HepG2 (cell line): Measurements from ENCODE around the gene INTS1. TPM values are rescaled to one million over a fixed set of nuclear protein-coding genes. Genes with fewer than 3 reads are reported as not detected.

Experiments
- AKAP8 ChIP-seq: sonication (generic); formaldehyde crosslinking; IDR thresholded peaks from 2 replicates; pipeline ENCODE4 v1.5.1; 2020; ENCODE audit warnings: mild to moderate bottlenecking, missing genetic modification reagents
- ELF3 ChIP-seq: IDR thresholded peaks from 2 replicates; pipeline ENCODE4 v1.6.1; 2016; ENCODE audit warnings: missing genetic modification reagents, missing compliant biosample characterization
- MAZ ChIP-seq, 2 experiments: sonication (generic) in 1 of 2; formaldehyde crosslinking in 1 of 2; IDR thresholded peaks; 2 replicates each; pipeline versions ENCODE4 v1.5.0 to v1.6.1; 2012 to 2020; ENCODE audit warnings: low read depth in 2 of 2, mild to moderate bottlenecking in 2 of 2, borderline replicate concordance in 1 of 2, improper control_type of control experiment in 1 of 2, low read length in 1 of 2, missing genetic modification reagents in 1 of 2, moderate library complexity in 1 of 2
- MED8 ChIP-seq: sonication (generic); formaldehyde crosslinking; IDR thresholded peaks from 2 replicates; pipeline ENCODE4 v1.8.1; 2023; ENCODE audit warnings: mild to moderate bottlenecking, missing genetic modification reagents; ENCODE audit not compliant: insufficient replicate concordance
- MTF2 ChIP-seq: sonication (generic); formaldehyde crosslinking; IDR thresholded peaks from 2 replicates; pipeline ENCODE4 v1.5.0; 2020; ENCODE audit warnings: missing genetic modification reagents, borderline replicate concordance
- NFIC ChIP-seq: IDR thresholded peaks from 2 replicates; pipeline ENCODE4 v1.6.1; 2012; ENCODE audit warnings: mild to moderate bottlenecking, low read length, inconsistent platforms
- PAF1 ChIP-seq: IDR thresholded peaks from 2 replicates; pipeline ENCODE4 v1.6.1; 2016; ENCODE audit warnings: missing genetic modification reagents, missing compliant biosample characterization
- TBX3 ChIP-seq: fragments of 450-650 bp; IDR thresholded peaks from 2 replicates; pipeline ENCODE4 v1.6.1; 2017; ENCODE audit warnings: antibody characterized with exemption, mild to moderate bottlenecking, inconsistent platforms, borderline replicate concordance
- TCF12 ChIP-seq, 2 experiments: fragments of 450-650 bp in 1 of 2; sonication (generic) in 1 of 2; formaldehyde crosslinking in 1 of 2; IDR thresholded peaks; 2 replicates each; pipeline versions ENCODE4 v1.6.1 to v1.8.0; 2017 to 2022; ENCODE audit warnings: antibody characterized with exemption in 1 of 2, mild to moderate bottlenecking in 1 of 2, missing genetic modification reagents in 1 of 2, moderate library complexity in 1 of 2
- TCF7 ChIP-seq: sonication (generic); IDR thresholded peaks from 2 replicates; pipeline ENCODE4 v1.6.1; 2016; ENCODE audit warnings: antibody characterized with exemption, low read depth
- XBP1 ChIP-seq: sonication (generic); formaldehyde crosslinking; IDR thresholded peaks from 2 replicates; pipeline ENCODE4 v1.5.0; 2020; ENCODE audit warnings: missing genetic modification reagents
- ZFP90 ChIP-seq: sonication (generic); formaldehyde crosslinking; IDR thresholded peaks from 2 replicates; pipeline ENCODE4 v1.8.0; 2022; ENCODE audit warnings: missing genetic modification reagents, mild to moderate bottlenecking, inconsistent platforms, borderline replicate concordance
- ZFYVE20 ChIP-seq: sonication (generic); formaldehyde crosslinking; IDR thresholded peaks from 2 replicates; pipeline ENCODE4 v1.8.0; 2023; ENCODE audit warnings: low read depth, mild to moderate bottlenecking, moderate library complexity, missing genetic modification reagents, borderline replicate concordance
- ZNF549 ChIP-seq: sonication (generic); formaldehyde crosslinking; IDR thresholded peaks from 2 replicates; pipeline ENCODE4 v1.5.0; 2020; ENCODE audit warnings: missing genetic modification reagents
- ZNF720 ChIP-seq: sonication (generic); formaldehyde crosslinking; IDR thresholded peaks from 2 replicates; pipeline ENCODE4 v1.4.0; 2020; ENCODE audit warnings: missing genetic modification reagents
- polyA plus RNA-seq, 8 experiments: library from polyadenylated mRNA; depleted of rRNA in 3 of 8; stranded (reverse) in 7 of 8; unstranded in 1 of 8; fragments of >200 nt; fragmentation: Illumina TruSeq in 4 of 8; extraction: Trizol in 4 of 8; gene quantifications; 2 replicates each; pipeline versions ENCODE4 v1.2.1 to v1.2.3, GENCODE V29; 2011 to 2016; ENCODE audit warnings: low read depth in 4 of 8, missing spikeins in 1 of 8, mixed read lengths in 1 of 8; ENCODE audit not compliant: insufficient read depth in 1 of 8
- total RNA-seq, 5 experiments: library from RNA; depleted of rRNA; stranded (reverse); fragments of >200 nt; fragmentation: Illumina TruSeq; extraction: Trizol; gene quantifications; 2 replicates each; pipeline ENCODE4 v1.2.3, GENCODE V29; 2016; ENCODE audit warnings: low read depth in 1 of 5
- TF ChIP-seq, protein P1 (sequence below): sonication (generic); formaldehyde crosslinking; IDR thresholded peaks from 2 replicates; pipeline ENCODE4 v1.5.1; 2020; ENCODE audit warnings: missing genetic modification reagents, mild to moderate bottlenecking, borderline replicate concordance
- TF ChIP-seq, protein P2 (sequence below): IDR thresholded peaks from 2 replicates; pipeline ENCODE4 v1.6.1; 2016
- TF ChIP-seq, protein P3 (sequence below): fragments of 450-650 bp; IDR thresholded peaks from 2 replicates; pipeline ENCODE4 v1.6.1; 2017
- TF ChIP-seq, protein P4 (sequence below): IDR thresholded peaks from 2 replicates; pipeline ENCODE4 v1.6.1; 2016; ENCODE audit warnings: control low read depth
- TF ChIP-seq, protein P5 (sequence below): sonication (generic); formaldehyde crosslinking; IDR thresholded peaks from 2 replicates; pipeline ENCODE4 v1.4.0; 2020; ENCODE audit warnings: missing genetic modification reagents

INTS1 gene
- total and polyA plus RNA-seq, 2 of the 13 experiments (the other 11 are each of a cell fraction or from before 2014, with no cell fraction given) = 13.7 to 29.0 TPM

DNA sequence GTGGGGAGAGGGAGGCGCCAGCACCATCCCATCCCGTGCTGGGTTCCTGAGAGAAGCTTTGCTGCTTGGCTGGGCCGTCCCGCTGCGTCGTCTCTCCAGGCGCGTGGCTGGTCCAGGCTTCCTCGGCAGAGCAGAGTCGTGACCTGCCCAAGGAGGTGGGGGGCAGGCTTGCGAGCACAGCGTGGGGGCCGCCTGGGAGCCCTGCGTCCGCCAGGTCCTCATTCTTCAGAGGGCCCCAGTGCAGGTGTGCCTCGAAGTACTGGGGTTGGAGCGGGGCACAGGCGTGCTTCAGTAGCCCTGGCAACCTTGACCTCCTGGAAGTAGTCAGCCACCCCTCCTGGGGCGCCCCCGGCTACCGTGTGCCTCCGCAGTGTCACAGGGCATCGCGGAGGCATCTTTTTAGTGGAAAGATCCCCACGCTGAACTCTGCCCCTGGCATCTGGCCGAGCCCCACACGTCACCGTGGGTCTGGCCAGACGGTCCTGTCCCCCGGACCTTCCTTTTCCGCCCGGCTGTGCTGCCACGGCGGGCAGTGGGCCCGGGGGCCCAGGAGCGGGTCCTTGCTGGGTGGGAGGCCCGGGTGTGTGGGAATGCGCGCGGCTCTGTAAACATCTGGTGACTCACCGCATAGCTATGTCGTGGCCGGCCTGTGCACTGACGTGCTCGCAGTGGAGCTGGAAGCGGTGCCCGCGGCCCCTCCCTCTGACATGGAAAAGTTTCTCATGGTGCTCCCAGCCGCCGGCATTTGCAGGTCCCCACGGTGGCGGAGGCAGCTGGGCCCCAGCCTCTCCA, 32.8 kb upstream of the INTS1 start (continued):
- no peak for TF ChIP-seq MED8 (CRISPR knock-in tag)
- TF ChIP-seq TBX3 = peak; percentile 34; the same call in 1 of the 2 replicates
- 0 out of 2 replicates have a peak, but pooled peaks have one; percentile 54 for TF ChIP-seq AKAP8
- peak; percentile 88 for TF ChIP-seq MAZ (IDR thresholded peaks at IDR 0.05; ENCODE audit: borderline replicate concordance, low read depth, low read length)
- TF ChIP-seq MAZ (CRISPR knock-in tag; IDR thresholded peaks at IDR 0.05; ENCODE audit: low read depth) = peak; percentile 90
- no peak for TF ChIP-seq MTF2 (CRISPR knock-in tag)
- no peak for TF ChIP-seq TCF12 (IDR thresholded peaks at IDR 0.05)
- peak; percentile 90; the same call in 1 of the 2 replicates for TF ChIP-seq TCF12 (CRISPR knock-in tag; IDR thresholded peaks at IDR 0.05)
- TF ChIP-seq ELF3 (CRISPR knock-in tag) = peak; percentile 47; the same call in 1 of the 2 replicates
- TF ChIP-seq PAF1 (CRISPR knock-in tag) = no peak
- TF ChIP-seq, protein P1, sequence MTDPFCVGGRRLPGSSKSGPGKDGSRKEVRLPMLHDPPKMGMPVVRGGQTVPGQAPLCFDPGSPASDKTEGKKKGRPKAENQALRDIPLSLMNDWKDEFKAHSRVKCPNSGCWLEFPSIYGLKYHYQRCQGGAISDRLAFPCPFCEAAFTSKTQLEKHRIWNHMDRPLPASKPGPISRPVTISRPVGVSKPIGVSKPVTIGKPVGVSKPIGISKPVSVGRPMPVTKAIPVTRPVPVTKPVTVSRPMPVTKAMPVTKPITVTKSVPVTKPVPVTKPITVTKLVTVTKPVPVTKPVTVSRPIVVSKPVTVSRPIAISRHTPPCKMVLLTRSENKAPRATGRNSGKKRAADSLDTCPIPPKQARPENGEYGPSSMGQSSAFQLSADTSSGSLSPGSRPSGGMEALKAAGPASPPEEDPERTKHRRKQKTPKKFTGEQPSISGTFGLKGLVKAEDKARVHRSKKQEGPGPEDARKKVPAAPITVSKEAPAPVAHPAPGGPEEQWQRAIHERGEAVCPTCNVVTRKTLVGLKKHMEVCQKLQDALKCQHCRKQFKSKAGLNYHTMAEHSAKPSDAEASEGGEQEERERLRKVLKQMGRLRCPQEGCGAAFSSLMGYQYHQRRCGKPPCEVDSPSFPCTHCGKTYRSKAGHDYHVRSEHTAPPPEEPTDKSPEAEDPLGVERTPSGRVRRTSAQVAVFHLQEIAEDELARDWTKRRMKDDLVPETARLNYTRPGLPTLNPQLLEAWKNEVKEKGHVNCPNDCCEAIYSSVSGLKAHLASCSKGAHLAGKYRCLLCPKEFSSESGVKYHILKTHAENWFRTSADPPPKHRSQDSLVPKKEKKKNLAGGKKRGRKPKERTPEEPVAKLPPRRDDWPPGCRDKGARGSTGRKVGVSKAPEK (CRISPR knock-in tag) = 0 out of 2 replicates have a peak, but pooled peaks have one; percentile 49
- TF ChIP-seq, protein P2, sequence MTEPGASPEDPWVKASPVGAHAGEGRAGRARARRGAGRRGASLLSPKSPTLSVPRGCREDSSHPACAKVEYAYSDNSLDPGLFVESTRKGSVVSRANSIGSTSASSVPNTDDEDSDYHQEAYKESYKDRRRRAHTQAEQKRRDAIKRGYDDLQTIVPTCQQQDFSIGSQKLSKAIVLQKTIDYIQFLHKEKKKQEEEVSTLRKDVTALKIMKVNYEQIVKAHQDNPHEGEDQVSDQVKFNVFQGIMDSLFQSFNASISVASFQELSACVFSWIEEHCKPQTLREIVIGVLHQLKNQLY = no peak
- TF ChIP-seq ZFP90 (CRISPR knock-in tag) = peak; percentile 69; the same call in 1 of the 2 replicates
- no peak for TF ChIP-seq TCF7
- TF ChIP-seq, protein P3, sequence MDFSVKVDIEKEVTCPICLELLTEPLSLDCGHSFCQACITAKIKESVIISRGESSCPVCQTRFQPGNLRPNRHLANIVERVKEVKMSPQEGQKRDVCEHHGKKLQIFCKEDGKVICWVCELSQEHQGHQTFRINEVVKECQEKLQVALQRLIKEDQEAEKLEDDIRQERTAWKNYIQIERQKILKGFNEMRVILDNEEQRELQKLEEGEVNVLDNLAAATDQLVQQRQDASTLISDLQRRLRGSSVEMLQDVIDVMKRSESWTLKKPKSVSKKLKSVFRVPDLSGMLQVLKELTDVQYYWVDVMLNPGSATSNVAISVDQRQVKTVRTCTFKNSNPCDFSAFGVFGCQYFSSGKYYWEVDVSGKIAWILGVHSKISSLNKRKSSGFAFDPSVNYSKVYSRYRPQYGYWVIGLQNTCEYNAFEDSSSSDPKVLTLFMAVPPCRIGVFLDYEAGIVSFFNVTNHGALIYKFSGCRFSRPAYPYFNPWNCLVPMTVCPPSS = no peak
- TF ChIP-seq, protein P4, sequence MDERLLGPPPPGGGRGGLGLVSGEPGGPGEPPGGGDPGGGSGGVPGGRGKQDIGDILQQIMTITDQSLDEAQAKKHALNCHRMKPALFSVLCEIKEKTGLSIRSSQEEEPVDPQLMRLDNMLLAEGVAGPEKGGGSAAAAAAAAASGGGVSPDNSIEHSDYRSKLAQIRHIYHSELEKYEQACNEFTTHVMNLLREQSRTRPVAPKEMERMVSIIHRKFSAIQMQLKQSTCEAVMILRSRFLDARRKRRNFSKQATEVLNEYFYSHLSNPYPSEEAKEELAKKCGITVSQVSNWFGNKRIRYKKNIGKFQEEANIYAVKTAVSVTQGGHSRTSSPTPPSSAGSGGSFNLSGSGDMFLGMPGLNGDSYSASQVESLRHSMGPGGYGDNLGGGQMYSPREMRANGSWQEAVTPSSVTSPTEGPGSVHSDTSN (CRISPR knock-in tag) = no peak
- TF ChIP-seq ZFYVE20 (CRISPR knock-in tag) = no peak
- TF ChIP-seq XBP1 (CRISPR knock-in tag) = no peak
- TF ChIP-seq ZNF720 (CRISPR knock-in tag) = no peak
- TF ChIP-seq, protein P5, sequence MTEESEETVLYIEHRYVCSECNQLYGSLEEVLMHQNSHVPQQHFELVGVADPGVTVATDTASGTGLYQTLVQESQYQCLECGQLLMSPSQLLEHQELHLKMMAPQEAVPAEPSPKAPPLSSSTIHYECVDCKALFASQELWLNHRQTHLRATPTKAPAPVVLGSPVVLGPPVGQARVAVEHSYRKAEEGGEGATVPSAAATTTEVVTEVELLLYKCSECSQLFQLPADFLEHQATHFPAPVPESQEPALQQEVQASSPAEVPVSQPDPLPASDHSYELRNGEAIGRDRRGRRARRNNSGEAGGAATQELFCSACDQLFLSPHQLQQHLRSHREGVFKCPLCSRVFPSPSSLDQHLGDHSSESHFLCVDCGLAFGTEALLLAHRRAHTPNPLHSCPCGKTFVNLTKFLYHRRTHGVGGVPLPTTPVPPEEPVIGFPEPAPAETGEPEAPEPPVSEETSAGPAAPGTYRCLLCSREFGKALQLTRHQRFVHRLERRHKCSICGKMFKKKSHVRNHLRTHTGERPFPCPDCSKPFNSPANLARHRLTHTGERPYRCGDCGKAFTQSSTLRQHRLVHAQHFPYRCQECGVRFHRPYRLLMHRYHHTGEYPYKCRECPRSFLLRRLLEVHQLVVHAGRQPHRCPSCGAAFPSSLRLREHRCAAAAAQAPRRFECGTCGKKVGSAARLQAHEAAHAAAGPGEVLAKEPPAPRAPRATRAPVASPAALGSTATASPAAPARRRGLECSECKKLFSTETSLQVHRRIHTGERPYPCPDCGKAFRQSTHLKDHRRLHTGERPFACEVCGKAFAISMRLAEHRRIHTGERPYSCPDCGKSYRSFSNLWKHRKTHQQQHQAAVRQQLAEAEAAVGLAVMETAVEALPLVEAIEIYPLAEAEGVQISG (CRISPR knock-in tag) = peak; percentile 57
- TF ChIP-seq ZNF549 (CRISPR knock-in tag) = no peak
- 0 out of 2 replicates have a peak, but pooled peaks have one; percentile 64 for TF ChIP-seq NFIC
